Left ventricle myocardium superior (tissue), 1 donor: ENCODE measurements around the gene INHA. TPM values are rescaled to one million over a fixed set of nuclear protein-coding genes. Genes with fewer than 3 reads are reported as not detected.

Experiments
- ATAC-seq: fragments of 200-7000 bp; cut with Tn5 transposase; one replicate; pipeline ENCODE4 v1.9.1; 2020; ENCODE audit warnings: mild to moderate bottlenecking, moderate library complexity
- DNase-seq: peaks from one replicate; pipeline ENCODE4 v3.0.0-alpha.2; 2020
- intact Hi-C: fragments of 100-400 bp; cut with micrococcal nuclease; formaldehyde crosslinking; loops from one replicate; pipeline ENCODE4 v1.11.0; 2022
- total RNA-seq: library from RNA; stranded (reverse); fragmentation: NEBNext Ultra II Directional; extraction: Animal tissue kit (Norgen Biotek cat#: 25700); gene quantifications from one replicate; pipeline ENCODE4 v1.2.1, GENCODE V29; 2021
- donor health status: DM: no; HTN: yes; CAD: no; lungs with severe emphysema.

The INHA gene
- total RNA-seq, 1 donor from 2014 or later, result 1.5 TPM

GRCh38 chr2:219598308-219599078 lies 26.4 kb downstream of the INHA start:
- intact Hi-C loops, result no loop called here
- ATAC-seq (no peak), DNase-seq (no peak)

DNA sequence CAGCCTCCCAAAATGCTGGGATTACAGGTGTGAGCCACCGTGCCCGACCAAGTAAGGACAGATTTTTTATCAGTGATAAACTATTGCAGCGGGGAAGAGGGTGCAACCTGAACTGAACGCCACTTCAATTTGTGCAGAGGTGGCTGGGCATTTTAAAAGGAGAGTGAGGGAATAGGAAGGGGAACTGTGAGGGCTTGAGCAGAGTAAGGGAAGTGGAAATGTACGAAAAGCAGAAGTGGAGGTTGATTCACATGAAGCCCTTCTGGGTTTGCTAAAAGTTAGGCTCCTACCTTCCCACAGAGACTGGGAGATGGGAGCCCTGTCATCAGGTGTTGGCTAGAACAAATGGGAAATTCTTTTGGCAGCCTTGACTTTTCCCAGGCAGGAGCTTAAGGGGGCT lies 31.7 kb downstream of the INHA start:
- DNase-seq, result no peak
- no peak for ATAC-seq
- intact Hi-C loops, result no loop called here

DNA sequence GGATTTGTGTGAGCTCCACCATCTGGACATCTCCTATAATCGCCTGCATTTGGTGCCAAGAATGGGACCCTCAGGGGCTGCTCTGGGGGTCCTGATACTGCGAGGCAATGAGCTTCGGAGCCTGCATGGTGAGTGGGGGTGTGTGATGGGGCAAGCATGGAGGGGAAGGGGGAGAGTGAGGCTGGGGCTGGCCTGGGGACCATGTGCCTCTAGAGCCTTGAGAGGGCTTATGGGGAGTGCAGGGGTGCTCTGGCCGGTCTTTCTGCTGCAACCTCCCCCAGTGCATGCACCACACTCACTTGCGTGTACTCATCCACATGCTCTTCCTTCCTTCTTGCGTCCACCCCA lies 33.5 kb downstream of the INHA start:
- ATAC-seq, result no peak
- DNase-seq, result no peak
- intact Hi-C loops, result no loop called here

DNA sequence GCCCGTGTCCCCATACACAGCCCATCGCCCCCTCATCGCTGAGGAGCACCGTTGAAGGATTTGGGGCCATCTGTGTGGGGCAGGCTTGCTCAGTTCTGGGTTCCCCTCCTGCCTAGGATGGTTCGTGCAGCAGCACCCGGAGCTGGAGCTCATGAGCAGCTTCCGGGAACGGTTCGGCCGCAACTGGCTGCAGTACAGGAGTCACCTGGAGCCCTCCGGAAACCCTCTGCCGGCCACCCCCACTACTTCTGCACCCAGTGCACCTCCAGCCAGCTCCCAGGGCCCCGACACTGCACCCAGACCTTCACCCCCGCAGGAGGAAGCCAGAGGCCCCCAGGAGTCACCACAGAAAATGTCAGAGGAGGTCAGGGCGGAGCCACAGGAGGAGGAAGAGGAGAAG lies 35.8 kb downstream of the INHA start:
- DNase-seq (no peak), ATAC-seq (no peak)
- intact Hi-C loops, result no loop called here

DNA sequence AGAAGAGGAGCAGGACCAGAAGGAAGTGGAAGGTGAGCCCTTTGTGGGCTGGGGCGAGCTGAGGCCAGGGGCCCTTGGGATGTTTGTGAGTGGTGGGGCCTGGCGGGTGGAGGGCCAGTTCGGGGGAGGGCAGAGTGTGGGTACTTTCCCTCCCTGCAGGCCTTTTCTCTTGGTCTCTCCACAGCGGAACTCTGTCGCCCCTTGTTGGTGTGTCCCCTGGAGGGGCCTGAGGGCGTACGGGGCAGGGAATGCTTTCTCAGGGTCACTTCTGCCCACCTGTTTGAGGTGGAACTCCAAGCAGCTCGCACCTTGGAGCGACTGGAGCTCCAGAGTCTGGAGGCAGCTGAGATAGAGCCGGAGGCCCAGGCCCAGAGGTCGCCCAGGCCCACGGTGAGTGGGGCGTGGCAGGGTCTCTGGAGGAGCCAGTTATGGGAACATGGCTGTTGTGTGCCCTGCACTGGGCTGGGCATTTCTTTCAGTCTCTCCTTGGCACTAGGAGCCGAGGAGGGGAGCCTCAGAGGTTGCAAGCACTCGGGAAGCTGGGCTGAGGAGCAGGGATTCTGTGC lies 36.4 kb downstream of the INHA start:
- intact Hi-C loops, result no loop called here
- ATAC-seq, result no peak
- DNase-seq, result no peak

DNA sequence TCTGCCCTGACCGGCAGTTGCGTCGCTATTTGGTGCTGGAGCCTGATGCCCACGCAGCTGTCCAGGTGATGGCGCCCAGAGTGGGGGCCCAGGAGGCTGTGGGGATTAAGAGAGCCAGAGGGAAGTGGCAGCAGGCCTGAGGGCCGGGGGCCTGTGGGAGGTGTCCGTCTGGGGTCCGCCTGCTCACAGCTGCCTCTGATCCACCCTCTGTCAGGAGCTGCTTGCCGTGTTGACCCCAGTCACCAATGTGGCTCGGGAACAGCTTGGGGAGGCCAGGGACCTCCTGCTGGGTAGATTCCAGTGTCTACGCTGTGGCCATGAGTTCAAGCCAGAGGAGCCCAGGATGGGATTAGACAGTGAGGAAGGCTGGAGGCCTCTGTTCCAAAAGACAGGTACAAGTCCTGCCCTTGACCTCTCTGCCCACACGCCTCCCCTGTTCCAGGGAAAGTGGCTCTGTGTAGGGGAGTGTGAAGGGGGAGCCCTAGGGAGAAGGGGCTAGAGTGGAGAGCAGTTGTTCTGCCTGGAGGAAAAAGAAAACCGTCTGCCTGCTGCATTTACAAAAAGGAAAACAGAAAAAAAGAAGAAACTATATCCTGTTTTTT lies 37.1 kb downstream of the INHA start:
- DNase-seq (no peak), ATAC-seq (peak; percentile 32)
- intact Hi-C loops, result no loop called here

DNA sequence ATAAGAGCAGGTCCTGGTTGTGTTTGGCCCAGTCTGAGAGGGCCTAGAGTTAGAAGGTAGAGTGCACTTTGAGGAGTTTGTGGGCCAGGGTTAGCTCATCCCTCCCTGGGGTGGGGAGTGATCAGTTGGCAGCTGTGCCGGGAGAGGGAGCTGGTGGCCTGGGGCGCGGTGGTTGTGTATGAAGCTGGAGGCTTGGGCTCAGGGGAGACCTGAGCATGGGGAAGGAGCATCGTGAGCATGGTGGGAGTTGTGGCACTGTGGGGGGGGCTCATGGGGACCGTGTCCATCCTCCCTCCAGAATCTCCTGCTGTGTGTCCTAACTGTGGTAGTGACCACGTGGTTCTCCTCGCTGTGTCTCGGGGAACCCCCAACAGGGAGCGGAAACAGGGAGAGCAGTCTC lies 39.2 kb downstream of the INHA start:
- intact Hi-C loops, result no loop called here
- no peak for DNase-seq

DNA sequence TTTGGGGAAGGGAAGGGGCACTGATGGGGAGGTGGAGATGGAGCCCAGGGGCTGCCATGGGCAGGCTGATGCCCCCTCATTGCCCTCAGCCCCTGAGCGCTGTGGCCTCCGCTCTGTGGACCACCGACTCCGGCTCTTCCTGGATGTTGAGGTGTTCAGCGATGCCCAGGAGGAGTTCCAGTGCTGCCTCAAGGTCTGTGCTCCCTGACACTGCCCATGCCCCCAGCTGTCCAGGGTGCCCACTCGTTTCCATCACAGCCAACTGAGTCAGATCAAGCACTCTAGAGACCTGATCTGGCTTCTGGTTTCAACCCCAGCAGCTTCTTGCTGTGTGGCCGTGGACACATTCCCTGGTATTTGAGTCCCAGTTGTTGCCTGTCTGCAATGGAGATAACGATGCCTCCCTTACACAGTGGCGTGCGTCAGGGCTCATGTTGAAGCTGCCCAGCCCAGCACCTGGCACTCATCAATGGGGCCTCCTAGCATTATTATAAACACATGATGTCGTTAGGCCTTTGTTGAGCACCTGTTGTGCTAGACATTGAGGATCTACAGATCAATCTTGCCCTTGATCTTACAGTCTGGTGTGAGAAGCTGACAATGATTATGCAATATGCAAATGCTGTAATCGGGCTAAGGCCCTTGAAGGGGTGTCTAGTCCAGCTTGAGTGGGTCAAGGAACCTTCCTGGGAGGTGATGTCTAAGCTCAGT lies 39.9 kb downstream of the INHA start:
- intact Hi-C loops, result no loop called here
- DNase-seq, result no peak
- no peak for ATAC-seq

More for the DNA sequence above, 39.2 kb downstream of the INHA start:
- ATAC-seq, result no peak

GRCh38 chr2:219612577-219613286 lies 40.6 kb downstream of the INHA start:
- DNase-seq (no peak), ATAC-seq (no peak)
- intact Hi-C loops, result no loop called here

GRCh38 chr2:219613461-219614070 lies 41.5 kb downstream of the INHA start:
- ATAC-seq, result no peak
- intact Hi-C loops, result no loop called here
- DNase-seq, result no peak

GRCh38 chr2:219614076-219614860 lies 42.2 kb downstream of the INHA start:
- DNase-seq (no peak), ATAC-seq (no peak)
- intact Hi-C loops, result no loop called here

DNA sequence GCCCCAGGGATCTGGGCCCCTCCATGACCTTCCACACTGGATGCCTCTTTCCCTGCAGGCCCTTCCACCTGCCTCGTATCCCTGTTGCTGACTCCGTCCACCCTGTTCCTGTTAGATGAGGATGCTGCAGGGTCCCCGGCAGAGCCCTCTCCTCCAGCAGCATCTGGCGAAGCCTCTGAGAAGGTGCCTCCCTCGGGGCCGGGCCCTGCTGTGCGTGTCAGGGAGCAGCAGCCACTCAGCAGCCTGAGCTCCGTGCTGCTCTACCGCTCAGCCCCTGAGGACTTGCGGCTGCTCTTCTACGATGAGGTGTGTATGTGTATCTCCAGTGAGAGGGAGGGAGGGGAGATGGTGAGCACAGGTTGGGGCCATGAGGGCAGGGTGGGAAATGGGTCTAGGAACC lies 42.9 kb downstream of the INHA start:
- ATAC-seq (no peak), DNase-seq (no peak)

GRCh38 chr2:219615894-219616293 lies 43.8 kb downstream of the INHA start:
- ATAC-seq (peak; percentile 59), DNase-seq (no peak)
- intact Hi-C loops, result no loop called here

More for the DNA sequence above, 42.9 kb downstream of the INHA start:
- intact Hi-C loops, result no loop called here

DNA sequence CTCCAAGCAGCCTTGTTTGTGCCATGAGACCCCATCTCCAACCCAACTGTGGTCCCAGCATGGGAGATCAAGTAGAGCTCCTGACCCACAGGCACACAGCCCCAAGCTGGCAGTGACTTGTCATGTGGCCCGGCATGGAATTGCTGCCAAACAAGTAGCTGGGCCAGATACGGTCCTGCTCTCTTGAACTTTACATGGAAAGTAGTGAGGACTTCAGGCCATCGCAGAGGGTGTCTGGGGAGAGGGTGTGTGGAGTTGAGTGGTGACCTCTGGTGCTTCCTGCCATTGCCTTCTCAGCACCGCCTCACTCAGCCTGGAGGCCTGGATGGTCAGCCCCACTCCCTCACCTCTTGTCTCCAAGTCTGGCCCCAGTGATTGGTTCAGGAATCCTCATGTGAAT lies 44.4 kb downstream of the INHA start:
- ATAC-seq (peak; percentile 87), DNase-seq (peak; percentile 74)
- intact Hi-C loops, result no loop called here

DNA sequence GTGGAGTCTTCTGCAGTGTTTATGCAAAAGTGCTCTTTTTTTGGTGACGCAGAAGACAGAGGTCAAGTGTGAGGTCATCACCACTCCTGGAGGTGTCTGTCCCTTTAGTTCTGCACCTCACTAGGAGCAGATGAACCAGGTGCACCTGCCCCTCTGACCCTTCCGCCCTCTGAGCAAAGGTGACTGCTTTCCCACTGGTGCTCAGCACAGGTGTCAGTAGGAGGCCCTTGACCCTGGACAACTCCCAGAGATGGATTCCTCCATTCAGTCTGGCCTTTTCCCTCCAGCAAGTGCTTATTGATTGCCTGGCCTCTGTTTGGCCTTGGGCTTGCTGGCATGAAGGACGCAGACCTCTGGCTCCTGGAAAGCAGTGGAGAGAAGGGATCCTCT lies 46.6 kb downstream of the INHA start:
- no peak for DNase-seq
- intact Hi-C loops, result no loop called here
- no peak for ATAC-seq

GRCh38 chr2:219619235-219619634 lies 47.1 kb downstream of the INHA start:
- intact Hi-C loops, result no loop called here
- DNase-seq, result no peak

DNA sequence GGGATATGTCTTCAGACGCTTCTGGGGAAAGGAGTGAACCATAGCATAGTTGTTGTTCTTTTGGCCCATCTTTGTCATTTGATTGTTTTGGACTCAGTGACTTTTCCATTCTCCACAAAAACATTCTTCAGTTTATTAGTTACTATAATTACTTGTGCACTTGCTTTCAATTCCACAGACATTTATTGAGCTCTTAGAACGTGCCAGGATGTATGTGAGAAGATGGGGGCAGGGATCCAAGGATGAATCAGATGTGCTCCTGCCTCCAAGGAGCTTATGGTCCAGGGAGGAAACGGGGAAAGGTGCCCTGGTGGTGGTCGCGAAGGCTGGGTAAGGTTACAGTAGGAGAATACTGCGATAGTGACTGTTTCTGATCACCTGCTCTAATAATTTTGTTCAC lies 48.4 kb downstream of the INHA start:
- intact Hi-C loops, result no loop called here
- no peak for ATAC-seq
- DNase-seq, result no peak

More at GRCh38 chr2:219619235-219619634, 47.1 kb downstream of the INHA start:
- ATAC-seq, result no peak

GRCh38 chr2:219621935-219622334 lies 49.8 kb downstream of the INHA start:
- ATAC-seq, result no peak
- no peak for DNase-seq
- intact Hi-C loops, result no loop called here
